Measurements from ENCODE around the gene TSPEAR. TPM values are rescaled to one million over a fixed set of nuclear protein-coding genes. Genes with fewer than 3 reads are reported as not detected.
"Not testable (repeated sequence)": the region's sequence is repeated elsewhere in the genome, so short reads cannot be mapped to it uniquely, and the experiment has no call there.

TSPEAR gene
- total RNA-seq, 3 donors from 2014 or later (not counting 1 experiment from before 2014, with no cell fraction given): not detected

- Mint-ChIP-seq H3K27me3 (ENCODE audit: low read depth in 2 of 2) (peaks cover 36 to 67% of the 10 kb centered on the region in 2 donors), H3K4me3 (no peak overlapping the region), H3K36me3 (peaks cover 12% of the 10 kb centered on the region), H3K27ac (no peak overlapping the region), H3K4me1 (peaks cover 0 to 8% of the 10 kb centered on the region in 2 donors), H3K9me3 (peaks cover 0 to 6% of the 10 kb centered on the region in 2 donors)
- DNase-seq: no peak
- intact Hi-C loops (cut with micrococcal nuclease): no loop called here
- TF ChIP-seq, protein P1, sequence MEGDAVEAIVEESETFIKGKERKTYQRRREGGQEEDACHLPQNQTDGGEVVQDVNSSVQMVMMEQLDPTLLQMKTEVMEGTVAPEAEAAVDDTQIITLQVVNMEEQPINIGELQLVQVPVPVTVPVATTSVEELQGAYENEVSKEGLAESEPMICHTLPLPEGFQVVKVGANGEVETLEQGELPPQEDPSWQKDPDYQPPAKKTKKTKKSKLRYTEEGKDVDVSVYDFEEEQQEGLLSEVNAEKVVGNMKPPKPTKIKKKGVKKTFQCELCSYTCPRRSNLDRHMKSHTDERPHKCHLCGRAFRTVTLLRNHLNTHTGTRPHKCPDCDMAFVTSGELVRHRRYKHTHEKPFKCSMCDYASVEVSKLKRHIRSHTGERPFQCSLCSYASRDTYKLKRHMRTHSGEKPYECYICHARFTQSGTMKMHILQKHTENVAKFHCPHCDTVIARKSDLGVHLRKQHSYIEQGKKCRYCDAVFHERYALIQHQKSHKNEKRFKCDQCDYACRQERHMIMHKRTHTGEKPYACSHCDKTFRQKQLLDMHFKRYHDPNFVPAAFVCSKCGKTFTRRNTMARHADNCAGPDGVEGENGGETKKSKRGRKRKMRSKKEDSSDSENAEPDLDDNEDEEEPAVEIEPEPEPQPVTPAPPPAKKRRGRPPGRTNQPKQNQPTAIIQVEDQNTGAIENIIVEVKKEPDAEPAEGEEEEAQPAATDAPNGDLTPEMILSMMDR (IDR thresholded peaks at IDR 0.05): no peak
- no peak for ATAC-seq
- Histone ChIP-seq H3K4me1 (ENCODE audit: control insufficient read depth, insufficient read depth, low read length) (no peaks in the 10 kb centered on the region), H3K36me3 (ENCODE audit: control insufficient read depth, insufficient read depth, low read length) (no peaks in the 10 kb centered on the region), H3K27ac (ENCODE audit: low read length) (no peak overlapping the region), H3K9me3 (ENCODE audit: control insufficient read depth, insufficient read depth, low read length) (no peaks in the 10 kb centered on the region), H3K27me3 (ENCODE audit: control insufficient read depth, insufficient read depth, low read length) (peaks cover 3% of the 10 kb centered on the region), H3K4me3 (ENCODE audit: low read length) (no peak overlapping the region)
- 67% methylated on average over 2 of the region's 2 CpGs for WGBS (ENCODE audit: insufficient coverage)
These were observed 18.4 kb downstream of the TSPEAR start for GRCh38 chr21:44692798-44693512.

- H3K27me3 ChIP-seq (ENCODE audit: control insufficient read depth, insufficient read depth, low read length): no peaks in the 10 kb centered on the region
- no peak for ATAC-seq
- H3K4me3 ChIP-seq (ENCODE audit: low read length): no peak overlapping the region
- Mint-ChIP-seq H3K4me1 (peaks cover 0 to 3% of the 10 kb centered on the region in 2 donors), H3K27me3 (ENCODE audit: low read depth in 2 of 2) (peaks cover 27 to 67% of the 10 kb centered on the region in 2 donors), H3K36me3 (peaks cover 12% of the 10 kb centered on the region), H3K27ac (no peak overlapping the region), H3K4me3 (no peak overlapping the region), H3K9me3 (peaks cover 0 to 6% of the 10 kb centered on the region in 2 donors)
- no peak overlapping the region for H3K27ac ChIP-seq (ENCODE audit: low read length)
- DNase-seq: no peak
- intact Hi-C loops (cut with micrococcal nuclease): no loop called here
- H3K9me3 ChIP-seq (ENCODE audit: control insufficient read depth, insufficient read depth, low read length): no peaks in the 10 kb centered on the region
- H3K36me3 ChIP-seq (ENCODE audit: control insufficient read depth, insufficient read depth, low read length): no peaks in the 10 kb centered on the region
- WGBS (ENCODE audit: insufficient coverage): 70% methylated on average over 2 of the region's 2 CpGs
- no peaks in the 10 kb centered on the region for H3K4me1 ChIP-seq (ENCODE audit: control insufficient read depth, insufficient read depth, low read length)
- TF ChIP-seq, protein P1 (IDR thresholded peaks at IDR 0.05): no peak
These were observed 19.7 kb downstream of the TSPEAR start for GRCh38 chr21:44691686-44692085.

- H3K36me3 Mint-ChIP-seq: peaks cover 12% of the 10 kb centered on the region
- H3K36me3 ChIP-seq (ENCODE audit: control insufficient read depth, insufficient read depth, low read length); H3K4me3 Mint-ChIP-seq; H3K9me3 ChIP-seq (ENCODE audit: control insufficient read depth, insufficient read depth, low read length); DNase-seq; ATAC-seq; intact Hi-C loops (cut with micrococcal nuclease); H3K4me1 Mint-ChIP-seq; H3K27ac Mint-ChIP-seq; H3K9me3 Mint-ChIP-seq; H3K4me1 ChIP-seq (ENCODE audit: control insufficient read depth, insufficient read depth, low read length); H3K4me3 ChIP-seq (ENCODE audit: low read length); H3K27me3 ChIP-seq (ENCODE audit: control insufficient read depth, insufficient read depth, low read length); H3K27ac ChIP-seq (ENCODE audit: low read length): not testable (repeated sequence)
- peaks cover 23 to 62% of the 10 kb centered on the region in 2 donors for H3K27me3 Mint-ChIP-seq (ENCODE audit: low read depth in 2 of 2)
- 97% methylated on average over 3 of the region's 3 CpGs for WGBS (ENCODE audit: insufficient coverage)
These were observed 21.6 kb downstream of the TSPEAR start for GRCh38 chr21:44689740-44690139.

- intact Hi-C loops (cut with micrococcal nuclease): no loop called here
- Histone ChIP-seq H3K27ac (ENCODE audit: low read length) (no peak overlapping the region), H3K36me3 (ENCODE audit: control insufficient read depth, insufficient read depth, low read length) (no peaks in the 10 kb centered on the region), H3K9me3 (ENCODE audit: control insufficient read depth, insufficient read depth, low read length) (no peaks in the 10 kb centered on the region), H3K4me1 (ENCODE audit: control insufficient read depth, insufficient read depth, low read length) (no peaks in the 10 kb centered on the region), H3K27me3 (ENCODE audit: control insufficient read depth, insufficient read depth, low read length) (no peaks in the 10 kb centered on the region), H3K4me3 (ENCODE audit: low read length) (no peak overlapping the region)
- H3K9me3 Mint-ChIP-seq: peaks cover 0 to 4% of the 10 kb centered on the region in 2 donors
- DNase-seq (no peak), ATAC-seq (no peak)
- H3K4me1 Mint-ChIP-seq: peaks cover 7 to 13% of the 10 kb centered on the region in 2 donors
- peaks cover 20 to 54% of the 10 kb centered on the region in 2 donors for H3K27me3 Mint-ChIP-seq (ENCODE audit: low read depth in 2 of 2)
- 89% methylated on average over 11 of the region's 11 CpGs for WGBS (ENCODE audit: insufficient coverage)
- TF ChIP-seq, protein P1 (IDR thresholded peaks at IDR 0.05): no peak
- H3K4me3 Mint-ChIP-seq: no peak overlapping the region
- H3K27ac Mint-ChIP-seq: no peak overlapping the region
- H3K36me3 Mint-ChIP-seq: peaks cover 6% of the 10 kb centered on the region
These were observed 23.7 kb downstream of the TSPEAR start for GRCh38 chr21:44687671-44688070.
